Measurements from ENCODE around the gene HOTAIR. TPM values are rescaled to one million over a fixed set of nuclear protein-coding genes. Genes with fewer than 3 reads are reported as not detected.

Gene HOTAIR
- total RNA-seq, 1 donor from 2014 or later = 1.8 TPM

GRCh38 chr12:53998110-53998899 lies 23.6 kb upstream of the HOTAIR start:
- Mint-ChIP-seq H3K9me3 (no peaks in the 10 kb centered on the region), H3K27me3 (ENCODE audit: low read depth) (peaks cover 100% of the 10 kb centered on the region), H3K36me3 (peaks cover 3% of the 10 kb centered on the region), H3K4me1 (peaks cover 26% of the 10 kb centered on the region), H3K27ac (no peak overlapping the region), H3K4me3 (no peak overlapping the region)
- DNase-seq (ENCODE audit: low spot score in 2 of 2, unreplicated experiment in 2 of 2) = no peak
- TF ChIP-seq CTCF (IDR thresholded peaks at IDR 0.05; ENCODE audit: unreplicated experiment) = no peak

GRCh38 chr12:53997204-53998109 lies 22.7 kb upstream of the HOTAIR start:
- H3K4me3 Mint-ChIP-seq = no peak overlapping the region
- peaks cover 100% of the 10 kb centered on the region for H3K27me3 Mint-ChIP-seq (ENCODE audit: low read depth)
- H3K27ac Mint-ChIP-seq = no peak overlapping the region
- no peak for TF ChIP-seq CTCF (IDR thresholded peaks at IDR 0.05; ENCODE audit: unreplicated experiment)
- peaks cover 23% of the 10 kb centered on the region for H3K4me1 Mint-ChIP-seq
- no peaks in the 10 kb centered on the region for H3K9me3 Mint-ChIP-seq
- no peak for DNase-seq (ENCODE audit: low spot score in 2 of 2, unreplicated experiment in 2 of 2)
- peaks cover 1% of the 10 kb centered on the region for H3K36me3 Mint-ChIP-seq

GRCh38 chr12:53996240-53997203 lies 21.8 kb upstream of the HOTAIR start:
- Mint-ChIP-seq H3K36me3 (no peaks in the 10 kb centered on the region), H3K27me3 (ENCODE audit: low read depth) (peaks cover 100% of the 10 kb centered on the region), H3K4me3 (no peak overlapping the region), H3K9me3 (no peaks in the 10 kb centered on the region), H3K27ac (no peak overlapping the region), H3K4me1 (peaks cover 22% of the 10 kb centered on the region)
- DNase-seq (ENCODE audit: low spot score in 2 of 2, unreplicated experiment in 2 of 2) = no peak
- TF ChIP-seq CTCF (IDR thresholded peaks at IDR 0.05; ENCODE audit: unreplicated experiment) = no peak

GRCh38 chr12:53995378-53996239 lies 20.9 kb upstream of the HOTAIR start:
- Mint-ChIP-seq H3K9me3 (no peaks in the 10 kb centered on the region), H3K4me1 (peaks cover 22% of the 10 kb centered on the region), H3K4me3 (peak overlapping the region; percentile 56), H3K36me3 (no peaks in the 10 kb centered on the region), H3K27me3 (ENCODE audit: low read depth) (peaks cover 100% of the 10 kb centered on the region), H3K27ac (no peak overlapping the region)
- no peak for DNase-seq (ENCODE audit: low spot score in 2 of 2, unreplicated experiment in 2 of 2)
- no peak for TF ChIP-seq CTCF (IDR thresholded peaks at IDR 0.05; ENCODE audit: unreplicated experiment)

Data from mesothelial cell of epicardium (in vitro differentiated cells).